K562 (cell line): ENCODE measurements around the gene CCDC159. TPM values are rescaled to one million over a fixed set of nuclear protein-coding genes. Genes with fewer than 3 reads are reported as not detected.

Experiments used
- ARID2 ChIP-seq: fragments of 450-650 bp; IDR thresholded peaks from 2 replicates; pipeline ENCODE4 v1.6.1; 2017; ENCODE audit warnings: antibody characterized with exemption, mild to moderate bottlenecking
- FOXP1 ChIP-seq: sonication (generic); formaldehyde crosslinking; IDR thresholded peaks from 2 replicates; pipeline ENCODE4 v1.8.0; 2022; ENCODE audit warnings: mild to moderate bottlenecking, missing genetic modification reagents
- GABPA ChIP-seq: fragments of 200-800 bp; sonication (Bioruptor generic); conservative IDR thresholded peaks from 2 replicates; pipeline ENCODE4 v1.6.1; 2016; ENCODE audit warnings: low read depth, missing genetic modification characterization, missing compliant biosample characterization
- HDGF ChIP-seq: fragments of 450-650 bp; IDR thresholded peaks from 2 replicates; pipeline ENCODE4 v1.6.1; 2016
- NFYB ChIP-seq: IDR thresholded peaks from 2 replicates; pipeline ENCODE4 v1.6.1; 2011; ENCODE audit warnings: mild to moderate bottlenecking, moderate library complexity; ENCODE audit not compliant: insufficient read length; ENCODE audit errors: extremely low read depth
- PBX2 ChIP-seq, 2 experiments: IDR thresholded peaks in 1 of 2; conservative IDR thresholded peaks in 1 of 2; 2 replicates each; pipeline ENCODE4 v1.6.1; 2016; ENCODE audit warnings: low read depth in 2 of 2, mild to moderate bottlenecking in 1 of 2, missing compliant biosample characterization in 1 of 2, missing genetic modification characterization in 1 of 2, moderate library complexity in 1 of 2
- SNIP1 ChIP-seq: fragments of 450-650 bp; IDR thresholded peaks from 2 replicates; pipeline ENCODE4 v1.7.1; 2017; ENCODE audit warnings: low read depth, mild to moderate bottlenecking
- THRAP3 ChIP-seq: fragments of 450-650 bp; IDR thresholded peaks from 2 replicates; pipeline ENCODE4 v1.6.1; 2016; ENCODE audit warnings: mild to moderate bottlenecking, inconsistent platforms, borderline replicate concordance
- THRB ChIP-seq: fragments of 450-650 bp; formaldehyde crosslinking; conservative IDR thresholded peaks from 2 replicates; pipeline ENCODE4 v1.4.0; 2022; ENCODE audit warnings: mild to moderate bottlenecking, missing genetic modification characterization
- ZBTB12 ChIP-seq: fragments of 250-450 bp; sonication (Bioruptor Pico); IDR thresholded peaks from 2 replicates; pipeline ENCODE4 v1.4.0; 2020
- ZNF134 ChIP-seq: fragments of 250-450 bp; sonication (Bioruptor Pico); conservative IDR thresholded peaks from 2 replicates; pipeline ENCODE4 v1.4.0; 2020
- ZNF23 ChIP-seq: fragments of 250-450 bp; sonication (Bioruptor Pico); IDR thresholded peaks from 2 replicates; pipeline ENCODE4 v1.4.0; 2020; ENCODE audit warnings: mild to moderate bottlenecking
- ZNF239 ChIP-seq: fragments of 250-450 bp; sonication (Bioruptor Pico); IDR thresholded peaks from 2 replicates; pipeline ENCODE4 v1.4.0; 2020; ENCODE audit warnings: mild to moderate bottlenecking
- ZNF253 ChIP-seq: fragments of 250-450 bp; sonication (Bioruptor Pico); conservative IDR thresholded peaks from 2 replicates; pipeline ENCODE4 v1.6.1; 2021; ENCODE audit warnings: mild to moderate bottlenecking
- polyA plus RNA-seq, 8 experiments: library from polyadenylated mRNA; depleted of rRNA in 4 of 8; stranded (reverse) in 5 of 8; unstranded in 3 of 8; fragments of >200 nt; fragmentation: Nextera tagmentation in 2 of 8; fragmentation: Illumina TruSeq in 1 of 8; extraction: Ambion mirVana in 2 of 8; extraction: Trizol in 1 of 8; gene quantifications; 2 replicates each; pipeline versions ENCODE4 v1.2.1 to v1.2.3, GENCODE V29; 2011 to 2014; ENCODE audit warnings: inconsistent platforms in 1 of 8, missing spikeins in 1 of 8
- total RNA-seq, 7 experiments: library from RNA; depleted of rRNA in 6 of 7; stranded (reverse); fragments of >200 nt in 6 of 7; fragmentation: Illumina TruSeq in 2 of 7; extraction: Trizol in 2 of 7; gene quantifications; 2 replicates each; pipeline versions ENCODE4 v1.2.1 to v1.2.3, GENCODE V29; 2011 to 2021; ENCODE audit warnings: low replicate concordance in 1 of 7
- TF ChIP-seq, protein P1 (sequence below): fragments of 450-650 bp; formaldehyde crosslinking; IDR thresholded peaks from 2 replicates; pipeline ENCODE4 v1.4.0; 2022; ENCODE audit warnings: missing genetic modification characterization
- TF ChIP-seq, protein P2 (sequence below): fragments of 450-650 bp; formaldehyde crosslinking; IDR thresholded peaks from 2 replicates; pipeline ENCODE4 v1.4.0; 2020; ENCODE audit warnings: mild to moderate bottlenecking
- TF ChIP-seq, protein P3 (sequence below): fragments of 450-650 bp; formaldehyde crosslinking; IDR thresholded peaks from 2 replicates; pipeline ENCODE4 v1.4.0; 2020; ENCODE audit warnings: mild to moderate bottlenecking, moderate library complexity

Gene CCDC159
- total and polyA plus RNA-seq, 9 of the 15 experiments (the other 6 are each of a cell fraction or from before 2014, with no cell fraction given): 0.68 to 10.1 (median 4.7) TPM

GRCh38 chr19:11374433-11375142 is 28.3 kb downstream of the CCDC159 start, which contains the start of gene SWSAP1 (continued):
- TF ChIP-seq THRB: peak; percentile 85
- TF ChIP-seq ZNF239 (CRISPR knock-in tag): peak; percentile 15; the same call in 1 of the 2 replicates
- no peak; the same call in 1 of the 2 replicates for TF ChIP-seq ZNF134 (CRISPR knock-in tag)
- peak; percentile 59; the same call in 1 of the 2 replicates for TF ChIP-seq ZBTB12 (CRISPR knock-in tag)
- TF ChIP-seq GABPA: peak; percentile 88
- TF ChIP-seq, protein P1, sequence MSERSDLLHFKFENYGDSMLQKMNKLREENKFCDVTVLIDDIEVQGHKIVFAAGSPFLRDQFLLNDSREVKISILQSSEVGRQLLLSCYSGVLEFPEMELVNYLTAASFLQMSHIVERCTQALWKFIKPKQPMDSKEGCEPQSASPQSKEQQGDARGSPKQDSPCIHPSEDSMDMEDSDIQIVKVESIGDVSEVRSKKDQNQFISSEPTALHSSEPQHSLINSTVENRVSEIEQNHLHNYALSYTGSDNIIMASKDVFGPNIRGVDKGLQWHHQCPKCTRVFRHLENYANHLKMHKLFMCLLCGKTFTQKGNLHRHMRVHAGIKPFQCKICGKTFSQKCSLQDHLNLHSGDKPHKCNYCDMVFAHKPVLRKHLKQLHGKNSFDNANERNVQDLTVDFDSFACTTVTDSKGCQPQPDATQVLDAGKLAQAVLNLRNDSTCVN (CRISPR knock-in tag): peak; percentile 64; the same call in 1 of the 2 replicates
- TF ChIP-seq, protein P2, sequence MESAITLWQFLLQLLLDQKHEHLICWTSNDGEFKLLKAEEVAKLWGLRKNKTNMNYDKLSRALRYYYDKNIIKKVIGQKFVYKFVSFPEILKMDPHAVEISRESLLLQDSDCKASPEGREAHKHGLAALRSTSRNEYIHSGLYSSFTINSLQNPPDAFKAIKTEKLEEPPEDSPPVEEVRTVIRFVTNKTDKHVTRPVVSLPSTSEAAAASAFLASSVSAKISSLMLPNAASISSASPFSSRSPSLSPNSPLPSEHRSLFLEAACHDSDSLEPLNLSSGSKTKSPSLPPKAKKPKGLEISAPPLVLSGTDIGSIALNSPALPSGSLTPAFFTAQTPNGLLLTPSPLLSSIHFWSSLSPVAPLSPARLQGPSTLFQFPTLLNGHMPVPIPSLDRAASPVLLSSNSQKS: 0 out of 2 replicates have a peak, but pooled peaks have one; percentile 28
- 0 out of 2 replicates have a peak, but pooled peaks have one; percentile 20 for TF ChIP-seq HDGF
- TF ChIP-seq ARID2: no peak
- TF ChIP-seq SNIP1: no peak
- TF ChIP-seq THRAP3: no peak
- TF ChIP-seq PBX2 (CRISPR knock-in tag; IDR thresholded peaks at IDR 0.05; ENCODE audit: low read depth): peak; percentile 85
- TF ChIP-seq PBX2 (tag; conservative IDR thresholded peaks at IDR 0.05; ENCODE audit: low read depth): peak; percentile 97
- peak; percentile 96 for TF ChIP-seq FOXP1 (CRISPR knock-in tag)
- TF ChIP-seq ZNF23: peak; percentile 45; the same call in 1 of the 2 replicates
- TF ChIP-seq NFYB: peak; percentile 92
- no peak for TF ChIP-seq ZNF253 (CRISPR knock-in tag)
- TF ChIP-seq, protein P3, sequence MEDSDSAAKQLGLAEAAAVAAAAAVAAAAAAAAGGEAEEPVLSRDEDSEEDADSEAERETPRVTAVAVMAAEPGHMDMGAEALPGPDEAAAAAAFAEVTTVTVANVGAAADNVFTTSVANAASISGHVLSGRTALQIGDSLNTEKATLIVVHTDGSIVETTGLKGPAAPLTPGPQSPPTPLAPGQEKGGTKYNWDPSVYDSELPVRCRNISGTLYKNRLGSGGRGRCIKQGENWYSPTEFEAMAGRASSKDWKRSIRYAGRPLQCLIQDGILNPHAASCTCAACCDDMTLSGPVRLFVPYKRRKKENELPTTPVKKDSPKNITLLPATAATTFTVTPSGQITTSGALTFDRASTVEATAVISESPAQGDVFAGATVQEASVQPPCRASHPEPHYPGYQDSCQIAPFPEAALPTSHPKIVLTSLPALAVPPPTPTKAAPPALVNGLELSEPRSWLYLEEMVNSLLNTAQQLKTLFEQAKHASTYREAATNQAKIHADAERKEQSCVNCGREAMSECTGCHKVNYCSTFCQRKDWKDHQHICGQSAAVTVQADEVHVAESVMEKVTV (CRISPR knock-in tag): 0 out of 2 replicates have a peak, but pooled peaks have one; percentile 5
